Spinal cord (tissue), 10 donors: ENCODE data around the gene KLHL21. TPM values are rescaled to one million over a fixed set of nuclear protein-coding genes. Genes with fewer than 3 reads are reported as not detected.

ENCODE experiments used
- DNase-seq, 6 donors: peaks; one replicate each; pipeline versions ENCODE4 v3.0.0 to v3.0.0-alpha.2; 2013 to 2015; ENCODE audit warnings: low spot score in 6 of 6, low read depth in 4 of 6
- H3K27ac ChIP-seq: one replicate; pipeline ENCODE4 v1.5.1; 2013; ENCODE audit warnings: low read depth, low read length, control low read depth
- H3K27me3 ChIP-seq: one replicate; pipeline ENCODE4 v1.6.1; 2013; ENCODE audit warnings: low read length; ENCODE audit not compliant: control insufficient read depth, insufficient read depth
- H3K36me3 ChIP-seq: one replicate; pipeline ENCODE4 v1.6.1; 2013; ENCODE audit warnings: low read length; ENCODE audit not compliant: control insufficient read depth, insufficient read depth
- H3K4me1 ChIP-seq: one replicate; pipeline ENCODE4 v1.6.1; 2013; ENCODE audit warnings: low read length; ENCODE audit not compliant: control insufficient read depth, insufficient read depth
- H3K4me3 ChIP-seq: one replicate; pipeline ENCODE4 v1.5.1; 2013; ENCODE audit warnings: low read depth, low read length, control low read depth
- H3K9me3 ChIP-seq: one replicate; pipeline ENCODE4 v1.6.1; 2013; ENCODE audit warnings: low read length; ENCODE audit not compliant: control insufficient read depth, insufficient read depth
- WGBS: methylation state at CpG from one replicate; pipeline ENCODE4 v1.1.5; 2013; ENCODE audit warnings: missing lambda C conversion rate; ENCODE audit not compliant: insufficient coverage; 5-methylcytosine and 5-hydroxymethylcytosine counted together
- polyA plus RNA-seq, 2 donors: library from polyadenylated mRNA; unstranded; fragments of 120-200 nt; gene quantifications; one replicate each; pipeline ENCODE4 v1.2.1, GENCODE V29; 2013; ENCODE audit not compliant: insufficient read length in 2 of 2
- total RNA-seq, 2 donors: library from RNA; depleted of rRNA in 1 of 2; stranded (reverse); fragments of 120-200 nt in 1 of 2; fragments of >200 nt in 1 of 2; gene quantifications; one replicate each; pipeline versions ENCODE4 v1.2.3 to v1.2.4, GENCODE V29; 2013 to 2014
- donor health status: healthy.

Gene KLHL21
- total and polyA plus RNA-seq, 4 donors, result 17.0 to 28.9 (median 21.7) TPM

GRCh38 chr1:6635910-6636760, 33.5 kb upstream of the KLHL21 start:
- Histone ChIP-seq H3K9me3 (no peaks in the 10 kb centered on the region), H3K4me1 (peaks cover 7% of the 10 kb centered on the region), H3K4me3 (no peak overlapping the region), H3K27me3 (no peaks in the 10 kb centered on the region), H3K36me3 (peaks cover 85% of the 10 kb centered on the region), H3K27ac (no peak overlapping the region)
- 84% methylated on average over 16 of the region's 16 CpGs for WGBS
- no peak for DNase-seq

GRCh38 chr1:6635161-6635909, 32.7 kb upstream of the KLHL21 start:
- H3K4me1 ChIP-seq, result peaks cover 7% of the 10 kb centered on the region
- DNase-seq, result no peak
- no peaks in the 10 kb centered on the region for H3K27me3 ChIP-seq
- no peak overlapping the region for H3K4me3 ChIP-seq
- 81% methylated on average over 16 of the region's 20 CpGs for WGBS
- H3K27ac ChIP-seq, result no peak overlapping the region
- H3K9me3 ChIP-seq, result no peaks in the 10 kb centered on the region
- H3K36me3 ChIP-seq, result peaks cover 88% of the 10 kb centered on the region

- Histone ChIP-seq H3K9me3 (no peaks in the 10 kb centered on the region), H3K27ac (no peak overlapping the region), H3K36me3 (peaks cover 88% of the 10 kb centered on the region), H3K27me3 (no peaks in the 10 kb centered on the region), H3K4me1 (peaks cover 7% of the 10 kb centered on the region), H3K4me3 (no peak overlapping the region)
- peak in 2 of 6 donors; percentile 32 to 33 for DNase-seq
- 70% methylated on average over 28 of the region's 29 CpGs for WGBS
These were observed 31.8 kb upstream of the KLHL21 start for GRCh38 chr1:6634371-6635052.

GRCh38 chr1:6632588-6633514, 30.2 kb upstream of the KLHL21 start:
- Histone ChIP-seq H3K27me3 (no peaks in the 10 kb centered on the region), H3K9me3 (no peaks in the 10 kb centered on the region), H3K36me3 (peaks cover 95% of the 10 kb centered on the region), H3K4me3 (no peak overlapping the region), H3K4me1 (peaks cover 11% of the 10 kb centered on the region), H3K27ac (no peak overlapping the region)
- no peak for DNase-seq
- 91% methylated on average over 25 of the region's 30 CpGs for WGBS

GRCh38 chr1:6631058-6631457, 28.4 kb upstream of the KLHL21 start:
- DNase-seq, result no peak
- Histone ChIP-seq H3K9me3 (no peaks in the 10 kb centered on the region), H3K27me3 (no peaks in the 10 kb centered on the region), H3K27ac (no peak overlapping the region), H3K4me1 (peaks cover 10% of the 10 kb centered on the region), H3K4me3 (no peak overlapping the region), H3K36me3 (peaks cover 94% of the 10 kb centered on the region)
- 100% methylated on average over 1 of the region's 8 CpGs for WGBS

GRCh38 chr1:6630027-6630426, 27.4 kb upstream of the KLHL21 start:
- no peak overlapping the region for H3K4me3 ChIP-seq
- peaks cover 16% of the 10 kb centered on the region for H3K4me1 ChIP-seq
- H3K9me3 ChIP-seq, result no peaks in the 10 kb centered on the region
- peaks cover 85% of the 10 kb centered on the region for H3K36me3 ChIP-seq
- no peak for DNase-seq
- no peaks in the 10 kb centered on the region for H3K27me3 ChIP-seq
- H3K27ac ChIP-seq, result no peak overlapping the region
- WGBS, result 92% methylated on average over 8 of the region's 8 CpGs

- no peaks in the 10 kb centered on the region for H3K27me3 ChIP-seq
- peaks cover 81% of the 10 kb centered on the region for H3K36me3 ChIP-seq
- H3K4me1 ChIP-seq, result peaks cover 23% of the 10 kb centered on the region
- H3K9me3 ChIP-seq, result no peaks in the 10 kb centered on the region
- no peak for DNase-seq
- H3K27ac ChIP-seq, result no peak overlapping the region
- no peak overlapping the region for H3K4me3 ChIP-seq
- 87% methylated on average over 10 of the region's 12 CpGs for WGBS
These were observed 26.4 kb upstream of the KLHL21 start for GRCh38 chr1:6628971-6629479.

GRCh38 chr1:6627841-6628545, 25.3 kb upstream of the KLHL21 start:
- Histone ChIP-seq H3K36me3 (peaks cover 76% of the 10 kb centered on the region), H3K9me3 (no peaks in the 10 kb centered on the region), H3K27ac (no peak overlapping the region), H3K4me3 (no peak overlapping the region), H3K27me3 (no peaks in the 10 kb centered on the region), H3K4me1 (peaks cover 23% of the 10 kb centered on the region)
- WGBS, result 92% methylated on average over 21 of the region's 21 CpGs
- DNase-seq, result no peak
